HG03039 (cell line): ENCODE data around the gene ANKRD55.
"Not testable (repeated sequence)": the region's sequence is repeated elsewhere in the genome, so short reads cannot be mapped to it uniquely, and the experiment has no call there.

Experiments used
- ATAC-seq: cut with Tn5 transposase; IDR thresholded peaks from one replicate; pipeline ENCODE4 v1.9.1; 2021; ENCODE audit warnings: mild to moderate bottlenecking, moderate library complexity; ENCODE audit not compliant: unreplicated experiment

ANKRD55 gene

DNA sequence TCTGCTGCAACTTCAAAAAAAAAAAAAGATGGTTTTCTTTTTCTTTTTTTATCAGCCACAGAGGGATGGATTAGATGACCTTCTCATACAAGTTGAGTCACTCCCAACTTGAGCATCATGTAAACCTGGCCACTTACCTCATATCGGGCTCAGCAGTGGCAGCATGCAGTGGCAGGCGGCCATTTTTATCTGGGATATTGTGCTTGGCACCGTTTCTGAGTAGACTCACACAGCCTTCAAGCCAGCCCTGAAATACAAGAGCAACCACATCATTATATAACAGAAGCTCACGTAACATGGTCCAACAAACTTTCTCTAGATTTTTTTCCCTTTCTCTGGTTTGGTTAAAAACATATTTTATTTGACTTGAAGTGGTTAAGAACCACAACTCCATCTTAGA, 62.6 kb downstream of the ANKRD55 start:
- no peak for ATAC-seq

DNA sequence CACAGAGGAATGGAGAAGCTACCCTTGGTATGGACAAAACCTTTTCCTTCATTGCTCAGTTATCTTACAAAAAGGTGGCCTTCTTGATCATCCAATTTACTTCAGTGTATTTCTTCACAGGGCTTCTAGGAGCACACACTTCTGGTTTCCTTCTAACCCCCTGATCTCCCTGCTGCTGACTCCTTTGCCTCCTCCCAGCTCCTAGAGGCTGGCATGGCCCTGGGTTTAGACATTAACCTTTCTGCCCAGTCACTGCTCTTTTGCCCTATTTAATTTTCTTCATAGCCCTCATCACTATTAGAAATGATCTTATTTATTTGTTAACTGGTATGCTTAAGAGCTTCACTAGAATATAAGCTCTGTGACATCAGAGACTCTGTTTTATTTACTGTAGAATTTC, 63.2 kb downstream of the ANKRD55 start:
- no peak for ATAC-seq

DNA sequence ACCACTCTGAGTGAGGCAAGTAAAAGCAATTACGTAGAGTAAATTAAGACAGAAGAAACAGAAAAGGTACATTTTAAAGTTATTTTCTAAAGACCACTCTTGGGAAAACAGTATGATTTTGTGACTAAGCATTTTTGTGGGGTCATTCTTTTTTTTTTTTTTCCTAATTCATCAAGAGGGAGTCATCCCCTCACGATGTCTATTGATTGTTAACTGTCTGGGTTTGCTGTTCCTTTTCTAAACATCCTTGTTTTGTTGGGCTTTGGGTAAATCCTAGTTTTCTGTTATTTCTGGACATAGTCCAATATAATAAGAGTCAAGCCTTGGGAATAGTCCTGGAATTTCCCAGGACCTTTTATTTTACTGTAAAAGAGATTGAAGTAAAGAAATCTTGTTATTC, 63.8 kb downstream of the ANKRD55 start:
- no peak for ATAC-seq

DNA sequence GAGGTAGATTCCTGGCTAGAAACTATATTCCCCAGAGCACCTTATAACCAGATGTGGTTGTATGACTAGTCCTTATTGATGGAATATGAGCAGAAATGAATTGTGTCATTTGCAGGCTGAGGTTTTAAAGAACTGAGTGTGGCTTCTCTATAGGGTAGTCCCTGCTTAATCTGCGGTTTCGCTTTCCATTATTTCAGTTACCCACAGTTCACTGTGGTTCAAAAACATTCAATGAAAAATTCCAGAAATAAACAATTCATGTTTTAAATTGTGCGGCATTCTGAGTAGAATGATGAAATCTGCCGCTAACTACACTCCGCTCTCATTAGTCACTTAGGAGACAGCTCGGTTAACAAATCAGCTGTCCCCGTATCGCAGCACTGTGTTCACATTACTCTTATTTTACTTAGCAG, 65.1 kb downstream of the ANKRD55 start:
- no peak for ATAC-seq

DNA sequence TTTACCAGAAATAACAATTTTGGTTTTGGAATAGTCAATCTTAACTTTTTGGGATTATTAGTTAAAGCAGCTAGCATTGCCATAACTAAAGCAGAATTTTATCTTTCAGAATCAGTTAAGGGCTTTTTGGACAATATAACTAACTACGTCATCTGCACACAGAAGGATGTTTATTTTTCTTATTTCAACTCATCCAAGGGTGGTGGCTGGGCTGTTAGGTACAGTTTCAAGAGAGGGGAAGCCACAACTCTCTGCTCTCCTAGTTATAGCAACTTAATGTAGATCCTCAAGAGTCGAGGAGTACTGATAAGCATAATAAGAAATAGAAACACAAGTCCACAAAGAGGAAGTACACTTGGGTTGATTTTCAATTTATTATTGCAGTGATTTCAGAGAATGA, 65.6 kb downstream of the ANKRD55 start:
- no peak for ATAC-seq

DNA sequence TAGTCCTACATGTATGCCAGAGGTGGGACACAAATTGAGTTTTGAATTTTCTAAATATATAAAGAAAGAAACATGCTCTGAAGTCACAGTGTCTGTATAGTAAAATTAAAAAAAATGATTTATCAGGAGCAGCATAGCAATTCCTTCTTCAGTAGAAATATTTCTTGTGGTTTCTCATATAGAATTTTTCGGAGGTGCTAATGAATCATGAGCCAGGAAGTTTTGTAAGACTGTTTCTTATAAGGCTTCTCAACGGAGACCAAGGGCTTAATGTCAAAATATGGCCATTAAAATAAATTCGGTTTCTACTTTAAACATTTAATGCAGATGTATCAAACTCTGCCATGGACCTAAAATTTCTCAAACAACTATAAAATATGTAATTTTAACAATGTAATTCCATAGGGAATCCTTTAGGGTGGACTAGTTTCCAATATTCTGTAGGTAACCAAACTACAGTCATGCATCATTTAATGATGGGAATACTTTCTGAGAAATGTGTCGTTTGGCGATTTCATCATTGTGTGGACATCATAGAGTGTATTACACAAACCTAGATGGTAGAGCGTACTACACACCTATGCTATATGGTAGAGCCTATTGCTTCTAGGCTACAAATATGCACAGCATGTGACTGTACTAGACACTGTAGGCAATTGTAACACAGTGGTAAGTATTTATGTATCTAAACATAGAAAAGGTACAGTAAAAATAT, 66.3 kb downstream of the ANKRD55 start:
- ATAC-seq = no peak

DNA sequence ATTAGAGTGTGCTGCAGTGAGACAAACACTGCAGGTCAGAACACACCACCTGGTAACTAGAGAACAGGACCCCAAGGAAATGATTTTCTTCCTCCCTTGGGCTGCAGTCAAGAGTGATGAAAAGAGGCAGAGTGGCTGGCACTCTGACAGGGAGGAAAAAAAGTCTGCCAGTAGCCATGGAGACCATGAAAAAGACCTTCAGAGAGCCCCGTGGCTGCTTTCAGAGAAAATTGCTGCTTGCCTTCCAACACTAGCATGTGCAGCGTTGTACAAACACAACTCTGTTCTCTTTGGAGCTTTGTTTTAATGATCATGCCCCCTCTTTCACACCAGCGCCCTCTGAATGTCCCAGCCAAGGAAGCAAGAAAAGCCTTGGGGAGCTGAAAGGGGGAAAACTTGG, 68.8 kb downstream of the ANKRD55 start:
- ATAC-seq = no peak

DNA sequence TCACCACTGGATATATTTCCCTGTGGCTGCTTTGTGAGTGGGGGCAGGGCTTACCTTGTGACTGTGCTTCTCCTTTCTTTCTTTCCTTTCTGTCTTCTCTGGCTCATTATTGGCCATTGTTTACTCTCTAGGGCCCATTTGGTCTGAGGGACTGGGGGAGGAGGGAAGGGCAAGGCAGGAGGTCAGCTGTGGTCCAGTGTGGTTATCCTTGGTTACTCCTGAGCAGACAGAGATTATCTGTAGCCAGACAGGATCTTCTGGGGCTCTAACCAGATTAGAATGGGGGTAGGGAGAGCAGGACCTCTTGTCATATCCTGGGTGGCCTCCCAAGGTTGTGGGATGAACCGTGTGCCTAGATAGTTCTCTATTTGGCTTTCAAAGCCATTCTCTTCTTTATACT, 71.2 kb downstream of the ANKRD55 start:
- ATAC-seq = no peak

DNA sequence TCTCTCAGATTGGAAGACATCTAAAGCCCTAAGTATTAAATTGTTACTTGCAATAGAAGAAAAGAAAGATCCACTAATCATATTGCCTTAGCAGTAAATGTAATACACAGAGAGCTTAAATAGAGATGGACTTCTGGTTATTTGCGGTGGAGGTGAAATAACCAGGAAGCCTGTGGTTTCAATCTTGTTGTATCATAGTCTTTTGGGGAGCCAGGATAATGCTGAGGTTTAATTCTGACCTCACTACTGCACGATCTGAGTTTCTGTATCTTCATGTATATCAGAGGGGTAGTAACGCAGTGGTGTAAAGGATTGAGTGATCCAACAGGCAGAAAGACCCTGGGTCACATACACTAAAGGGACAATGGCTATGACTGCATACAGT, 71.7 kb downstream of the ANKRD55 start:
- ATAC-seq = no peak

DNA sequence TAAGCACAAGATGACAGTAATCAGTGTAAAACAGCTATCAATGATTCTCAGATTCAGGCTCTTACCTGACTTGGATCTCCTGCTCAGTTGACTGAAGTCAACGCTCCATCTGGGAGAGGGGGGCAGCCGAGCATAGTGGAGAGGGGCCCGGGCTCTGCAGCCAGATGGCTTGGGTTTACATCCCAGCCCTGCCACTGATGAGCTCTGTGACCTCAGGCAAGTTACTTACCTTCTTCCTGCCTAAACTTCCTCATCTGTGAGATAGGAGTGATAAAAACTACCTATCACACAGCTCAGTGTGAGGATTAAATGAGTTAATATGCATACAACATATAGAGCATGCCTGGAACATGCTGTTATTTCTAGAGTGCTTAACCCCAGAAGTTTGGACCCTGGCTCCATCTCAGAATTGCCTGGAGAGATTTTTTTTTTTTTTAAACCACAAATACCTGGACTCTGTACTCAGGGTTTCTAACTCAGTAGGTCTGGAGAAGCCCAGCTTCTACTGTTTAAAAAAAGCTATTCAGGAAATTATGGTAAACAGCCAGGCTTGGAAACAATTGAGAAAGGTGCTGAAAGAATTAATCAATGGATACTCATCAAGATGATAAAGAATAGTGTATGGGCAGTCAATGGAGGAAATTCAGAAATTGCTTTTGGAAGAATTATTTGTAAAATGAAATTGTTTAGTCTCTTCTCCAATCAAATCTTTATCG, 72.2 kb downstream of the ANKRD55 start:
- no peak for ATAC-seq

DNA sequence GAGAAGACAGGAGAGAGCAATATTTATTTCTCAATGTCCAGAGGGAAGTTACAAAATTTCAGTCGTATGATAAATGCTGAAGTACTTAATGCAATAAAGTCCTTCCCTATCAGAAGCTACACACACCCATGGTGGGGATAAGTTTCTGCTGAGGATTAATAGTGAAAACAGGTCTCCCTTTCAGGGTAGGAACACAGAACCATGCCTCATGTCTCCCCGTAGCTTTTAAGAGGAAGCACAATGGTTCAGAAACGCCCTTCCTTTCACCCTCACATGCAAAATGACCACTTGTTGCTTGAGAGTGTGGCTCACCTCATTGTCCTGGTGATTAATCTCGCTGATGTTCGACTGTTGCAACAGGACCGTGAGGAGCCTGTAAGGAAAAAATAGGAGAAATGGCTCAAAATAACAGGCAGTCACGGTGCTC, 73.6 kb downstream of the ANKRD55 start:
- no peak for ATAC-seq

DNA sequence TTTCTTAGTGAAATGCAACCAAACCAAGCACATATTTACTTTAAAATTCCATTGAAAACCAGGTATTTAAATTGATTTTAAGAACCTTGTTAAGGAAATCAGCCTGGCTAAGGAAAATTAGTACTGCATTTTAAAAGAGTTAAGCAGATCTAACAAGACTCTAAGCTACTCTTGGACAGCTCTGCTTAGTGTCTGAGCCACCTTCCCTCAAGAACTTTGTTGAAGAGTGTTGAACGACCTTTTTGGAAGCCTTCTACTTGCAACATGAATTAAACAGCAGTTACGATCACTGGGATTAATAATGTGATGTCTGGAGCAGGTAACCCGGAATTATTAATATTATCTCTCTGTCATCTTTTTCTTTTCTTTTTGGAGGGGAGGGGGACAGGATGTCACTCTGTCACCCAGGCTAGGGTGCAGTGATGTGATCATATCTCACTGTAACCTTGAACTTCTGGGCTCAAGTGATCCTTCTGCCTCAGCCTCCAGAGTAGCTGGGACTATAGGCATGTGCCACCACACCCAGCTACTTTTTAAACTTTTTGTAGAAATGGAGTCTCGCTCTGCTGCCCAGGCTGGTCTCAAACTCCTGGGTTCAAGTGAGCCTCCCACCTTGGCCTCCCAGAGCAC, 74.7 kb downstream of the ANKRD55 start:
- no peak for ATAC-seq

DNA sequence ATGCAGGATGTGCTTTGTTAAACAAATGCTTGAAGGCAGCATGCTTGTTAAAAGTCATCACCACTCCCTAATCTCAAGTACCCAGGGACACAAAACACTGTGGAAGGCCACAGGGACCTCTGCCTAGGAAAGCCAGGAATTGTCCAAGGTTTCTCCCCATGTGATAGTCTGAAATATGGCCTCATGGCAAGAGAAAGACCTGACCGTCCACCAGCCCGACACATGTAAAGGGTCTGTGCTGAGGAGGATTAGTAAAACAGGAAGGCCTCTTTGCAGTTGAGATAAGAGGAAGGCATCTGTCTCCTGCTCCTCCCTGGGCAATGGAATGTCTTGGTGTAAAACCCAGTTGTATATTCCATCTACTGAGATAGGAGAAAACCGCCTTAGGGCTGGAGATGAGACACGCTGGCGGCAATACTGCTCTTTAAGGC, 75.9 kb downstream of the ANKRD55 start:
- not testable (repeated sequence) for ATAC-seq

DNA sequence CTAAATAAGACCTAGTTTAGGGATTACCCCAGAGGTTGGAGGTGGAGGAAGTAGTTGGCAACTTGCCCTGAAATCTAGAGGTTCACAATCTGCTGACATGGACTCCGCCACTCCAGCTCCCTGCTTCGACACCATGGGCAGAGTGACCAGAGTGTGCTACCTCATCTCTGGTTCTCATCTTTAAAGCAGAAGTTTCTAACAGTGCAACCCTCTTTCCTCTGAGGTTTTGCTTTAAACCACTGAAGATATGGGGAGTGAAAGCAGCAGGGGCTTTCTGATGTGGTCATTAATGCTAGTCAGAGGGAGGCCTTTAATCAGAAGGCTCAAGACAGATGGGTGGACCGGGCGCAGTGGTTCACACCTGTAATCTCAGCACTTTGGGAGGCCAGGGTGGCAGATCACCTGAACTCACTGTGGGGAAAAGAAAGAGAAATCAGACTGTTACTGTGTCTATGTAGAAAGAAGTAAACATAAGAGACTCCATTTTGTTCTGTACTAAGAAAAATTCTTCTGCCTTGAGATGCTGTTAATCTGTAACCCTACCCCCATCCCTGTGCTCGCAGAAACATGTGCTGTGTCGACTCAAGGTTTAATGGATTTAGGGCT, 76.4 kb downstream of the ANKRD55 start:
- not testable (repeated sequence) for ATAC-seq

DNA sequence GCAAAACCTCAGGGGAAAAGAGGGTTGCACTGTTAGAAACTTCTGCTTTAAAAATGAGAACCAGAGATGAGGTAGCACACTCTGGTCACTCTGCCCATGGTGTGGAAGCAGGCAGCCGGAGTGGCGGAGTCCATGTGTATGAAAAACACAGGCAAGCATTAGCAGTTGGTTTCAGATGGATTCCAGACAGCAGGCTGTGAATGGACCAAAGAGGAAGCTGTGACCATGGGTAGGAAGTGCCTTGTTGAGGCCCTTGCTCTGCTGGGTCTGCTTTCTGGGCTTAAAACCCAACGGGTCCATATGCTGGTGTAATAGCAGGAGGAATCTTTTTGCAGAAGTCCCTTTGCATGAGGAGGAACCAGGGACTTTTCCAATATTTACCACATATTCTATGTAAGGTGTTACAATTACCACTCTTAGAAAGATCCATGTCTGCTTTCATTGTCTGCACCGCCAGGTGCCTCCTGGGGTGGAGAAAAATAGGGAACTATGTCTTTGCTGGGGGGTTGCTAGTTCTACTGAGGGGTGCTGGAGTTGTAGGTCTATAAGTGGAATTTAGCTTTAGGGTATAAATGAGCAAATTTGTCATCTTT, 77.0 kb downstream of the ANKRD55 start:
- no peak for ATAC-seq

DNA sequence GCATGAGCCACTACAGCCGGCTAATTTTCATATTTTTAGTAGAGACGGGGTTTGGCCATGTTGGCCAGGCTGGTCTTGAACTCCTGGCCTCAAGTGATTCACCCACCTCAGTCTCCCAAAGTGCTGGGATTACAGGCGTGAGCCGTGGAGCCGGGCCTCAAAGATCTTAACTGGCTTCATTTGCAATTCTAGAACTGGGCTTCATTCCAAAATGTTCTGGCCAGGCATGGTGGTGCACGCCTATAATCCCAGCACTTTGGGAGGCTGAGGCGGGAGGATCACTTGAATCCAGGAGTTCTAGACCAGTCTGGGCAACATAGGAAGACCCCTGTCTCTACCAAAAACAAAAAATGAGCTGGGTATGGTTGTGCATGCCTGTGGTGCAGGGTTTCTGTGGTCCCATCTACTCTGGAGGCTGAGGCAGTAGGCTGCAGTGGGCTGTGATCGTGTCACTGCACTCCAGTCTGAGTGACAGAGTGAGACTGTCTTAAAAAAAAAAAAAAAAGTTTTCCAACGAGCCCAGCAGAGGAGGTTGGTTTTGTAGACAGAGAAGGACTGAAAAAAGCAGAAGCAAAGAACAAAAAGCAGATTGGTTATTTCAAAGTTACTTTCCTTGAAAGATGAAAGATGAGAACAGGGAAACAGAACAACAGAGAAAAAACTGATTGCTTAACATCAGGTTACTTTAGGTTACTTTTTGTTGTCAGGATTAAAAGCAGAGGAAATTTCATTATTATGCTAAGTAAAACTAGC, 78.2 kb downstream of the ANKRD55 start:
- no peak for ATAC-seq

DNA sequence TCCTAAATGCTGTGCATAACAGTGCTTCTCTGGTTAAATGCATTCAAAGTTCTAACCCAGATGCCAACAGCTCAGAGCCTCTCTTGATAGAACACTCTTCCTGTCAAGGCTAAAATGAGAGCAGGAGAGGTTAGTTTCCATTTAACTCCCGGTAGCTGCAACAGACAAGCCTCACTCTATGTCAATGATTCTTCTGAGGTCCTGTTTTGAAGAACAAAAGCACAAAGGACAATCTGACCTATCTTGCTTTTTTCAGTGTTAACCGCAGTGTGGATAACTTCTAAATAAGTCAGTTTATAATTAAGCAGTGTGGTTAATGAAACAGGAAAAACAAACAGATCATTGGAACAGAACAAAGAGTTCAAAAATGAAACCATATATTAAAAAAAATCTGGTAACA, 80.7 kb downstream of the ANKRD55 start:
- ATAC-seq = no peak

DNA sequence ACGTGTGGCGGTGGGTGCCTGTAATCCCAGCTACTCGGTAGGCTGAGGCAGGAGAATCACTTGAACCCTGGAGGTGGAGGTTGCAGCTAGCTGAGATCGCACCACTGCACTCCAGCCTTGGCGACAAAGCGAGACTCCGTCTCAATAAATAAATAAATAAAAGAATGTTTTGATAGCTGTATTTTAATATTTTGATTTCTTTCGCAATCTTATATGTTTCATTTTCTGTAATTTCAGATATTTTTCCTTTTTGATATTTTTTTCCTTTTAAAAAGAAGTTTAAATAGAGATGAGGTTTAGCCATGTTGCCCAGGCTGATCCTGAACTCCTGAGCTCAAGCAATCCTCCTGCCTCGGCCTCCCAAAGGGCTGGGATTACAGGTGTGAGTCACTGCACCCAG, 82.4 kb downstream of the ANKRD55 start:
- not testable (repeated sequence) for ATAC-seq

DNA sequence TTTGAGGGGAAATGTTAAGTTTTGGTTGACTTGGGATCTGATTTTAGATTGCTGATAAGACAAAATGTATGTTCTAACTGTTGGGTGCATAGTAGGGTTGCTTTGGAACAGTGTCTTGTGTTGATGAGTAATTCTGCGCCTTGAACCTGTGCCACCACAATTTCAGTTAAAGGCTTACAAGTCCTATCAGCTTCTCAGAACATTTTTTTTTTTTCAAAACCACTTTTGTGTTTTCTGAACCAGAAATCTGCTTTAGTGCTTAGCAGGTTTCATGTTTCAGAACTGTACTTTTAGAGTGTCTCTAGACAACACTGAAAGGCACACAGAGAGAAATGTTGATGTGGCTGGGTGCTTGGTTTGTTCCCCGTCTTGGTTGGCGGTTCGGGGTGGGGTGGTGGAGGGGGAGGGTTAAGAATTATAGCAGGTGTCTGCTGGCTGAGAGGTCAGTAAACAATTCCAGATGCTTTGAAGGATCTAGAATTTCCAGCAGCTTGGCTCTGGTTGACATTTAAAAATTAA, 84.6 kb downstream of the ANKRD55 start:
- peak; percentile 89 for ATAC-seq

DNA sequence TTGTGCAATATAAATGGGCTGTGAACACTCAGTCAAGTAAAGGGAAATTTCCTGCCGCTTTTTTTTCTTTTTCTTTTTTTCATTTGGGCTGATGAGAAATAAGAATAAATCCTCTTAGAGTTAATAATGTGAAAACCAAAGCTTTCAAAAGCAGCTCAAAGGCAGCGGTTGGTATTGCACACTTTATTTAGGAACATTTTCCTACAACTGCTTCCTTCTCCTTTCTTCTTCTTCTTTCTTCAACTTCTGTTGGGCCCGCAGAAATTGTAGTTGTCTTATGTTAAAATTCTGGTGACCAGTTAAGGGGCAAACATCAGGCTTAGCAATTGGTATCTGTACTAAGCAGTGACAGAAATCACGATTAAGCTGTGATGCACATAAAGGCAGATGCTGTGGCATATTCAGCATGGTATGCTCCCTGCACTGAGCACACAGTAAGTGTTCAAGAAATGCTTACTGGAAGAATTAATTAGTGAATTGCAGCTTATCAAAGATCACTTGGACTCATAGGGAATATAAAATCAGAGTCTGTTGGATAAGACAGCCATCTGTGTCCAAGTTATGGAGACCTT, 85.4 kb downstream of the ANKRD55 start:
- no peak for ATAC-seq
